Stimulated activated CD8-positive, alpha-beta memory T cell treated with anti-CD3 and anti-CD28 coated beads, Interleukin-15, amount 100 ng/mL, for 1 hour (primary cell): ENCODE results near the gene TNPO2.
A peak's percentile ranks its signal among the peaks of the same experiment; 100 is the strongest.
"Not testable (repeated sequence)": the region's sequence is repeated elsewhere in the genome, so short reads cannot be mapped to it uniquely, and the experiment has no call there.

Experiments used
- DNase-seq: peaks from one replicate; pipeline ENCODE4 v3.0.0-alpha.2; 2020; ENCODE audit warnings: low read depth

Gene TNPO2

DNA sequence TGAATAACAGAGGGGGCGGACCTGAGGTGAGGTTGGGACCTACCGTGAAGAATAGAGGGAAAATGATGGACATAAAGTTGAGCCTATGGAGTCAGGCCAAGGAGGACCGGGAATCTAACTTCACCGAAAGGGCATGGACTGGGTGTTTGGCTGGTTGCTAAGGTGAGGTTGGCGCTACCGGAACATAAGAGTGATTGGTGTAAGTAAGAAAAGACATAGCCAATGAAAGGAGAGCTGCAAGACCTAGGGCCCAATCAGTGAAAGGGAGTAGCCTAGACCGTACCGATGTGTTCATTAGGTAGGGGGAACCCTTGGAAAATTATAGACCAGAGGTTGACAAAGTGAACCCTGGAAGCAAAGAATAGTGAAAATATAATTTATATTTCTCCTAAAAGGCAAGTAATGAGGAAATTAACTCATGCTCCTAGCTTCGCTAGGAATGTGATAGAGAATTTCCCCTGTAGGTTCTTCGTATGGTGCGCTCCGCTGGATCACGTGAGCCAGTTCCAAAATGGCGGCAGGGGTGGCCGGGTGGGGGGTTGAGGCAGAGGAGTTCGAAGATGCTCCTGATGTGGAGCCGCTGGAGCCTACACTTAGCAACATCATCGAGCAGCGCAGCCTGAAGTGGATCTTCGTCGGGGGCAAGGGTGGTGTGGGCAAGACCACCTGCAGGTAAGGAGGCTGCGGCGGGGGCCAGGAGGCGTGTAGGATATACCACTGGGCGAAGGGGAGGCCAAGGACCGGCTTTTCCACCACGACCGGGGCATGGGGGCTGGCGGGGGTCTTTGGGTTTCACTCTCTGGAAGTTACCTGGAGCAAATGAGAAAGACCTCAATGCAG lies 13.5 kb upstream of the TNPO2 start, which contains the start of gene GET3:
TSS of gene GET3 (plus strand) at position 503 of the 840 bp plus-strand sequence. CDS start at position 512, 9 bp downstream.
- peak; percentile 67 for DNase-seq

DNA sequence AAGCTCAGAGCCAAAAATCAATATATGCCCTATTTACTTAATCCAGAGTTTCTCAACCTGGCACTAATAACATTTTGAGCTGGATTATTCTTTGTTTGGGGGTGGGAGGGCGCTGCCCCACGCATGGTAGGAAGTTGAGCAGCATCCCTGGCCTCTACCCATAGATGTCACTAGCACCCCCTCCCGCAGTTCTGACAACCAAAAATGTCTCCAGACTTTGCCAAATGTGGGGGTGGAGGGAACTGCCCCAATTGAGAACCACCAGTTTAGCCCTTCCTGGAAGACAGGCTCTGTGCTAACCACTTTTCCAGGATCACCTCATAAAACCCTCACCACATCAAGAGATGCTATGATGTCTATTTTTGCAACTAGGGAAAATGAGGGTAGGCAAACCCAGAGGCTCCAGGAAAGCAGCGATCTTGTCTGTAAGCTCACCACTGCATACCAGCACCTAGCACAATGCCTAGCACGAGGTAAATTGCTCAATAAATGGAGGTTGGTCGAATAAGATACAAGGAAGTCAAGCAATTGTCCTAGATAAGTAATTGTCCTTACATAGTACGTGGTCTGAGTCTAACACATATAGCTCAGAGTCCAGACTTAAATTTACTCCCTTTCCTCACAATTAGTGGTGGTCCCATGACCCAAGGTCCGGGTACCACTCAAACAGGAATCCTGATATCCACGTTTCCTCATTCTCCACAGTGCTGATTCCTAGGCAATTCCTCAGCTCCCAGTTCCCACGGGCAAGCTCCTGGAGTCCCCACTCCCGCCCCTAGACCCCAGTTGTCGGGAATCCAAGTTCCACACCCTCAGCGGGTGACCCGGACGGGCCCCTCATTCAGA lies 9.9 kb upstream of the TNPO2 start:
- DNase-seq, result no peak

DNA sequence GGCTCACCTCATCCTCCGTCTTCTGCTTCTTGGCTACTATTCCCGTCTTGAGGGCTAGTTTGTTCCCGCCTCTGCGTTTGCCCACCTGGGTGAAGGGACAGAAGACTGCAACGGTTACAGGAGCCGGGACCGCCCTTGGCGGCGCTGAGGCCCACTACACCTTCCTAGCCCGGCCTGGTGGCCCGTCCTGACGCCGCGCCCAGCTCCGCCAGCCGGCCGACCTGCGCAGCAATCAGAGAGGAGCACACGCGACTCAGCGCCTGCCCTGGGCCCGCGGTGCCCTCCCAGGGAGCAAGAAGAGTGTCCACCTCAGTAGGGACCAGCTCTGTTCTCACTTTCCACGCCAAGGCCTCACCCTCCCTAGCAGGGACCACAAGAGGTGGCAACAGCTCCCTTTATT lies 7.6 kb upstream of the TNPO2 start:
- DNase-seq, result no peak

DNA sequence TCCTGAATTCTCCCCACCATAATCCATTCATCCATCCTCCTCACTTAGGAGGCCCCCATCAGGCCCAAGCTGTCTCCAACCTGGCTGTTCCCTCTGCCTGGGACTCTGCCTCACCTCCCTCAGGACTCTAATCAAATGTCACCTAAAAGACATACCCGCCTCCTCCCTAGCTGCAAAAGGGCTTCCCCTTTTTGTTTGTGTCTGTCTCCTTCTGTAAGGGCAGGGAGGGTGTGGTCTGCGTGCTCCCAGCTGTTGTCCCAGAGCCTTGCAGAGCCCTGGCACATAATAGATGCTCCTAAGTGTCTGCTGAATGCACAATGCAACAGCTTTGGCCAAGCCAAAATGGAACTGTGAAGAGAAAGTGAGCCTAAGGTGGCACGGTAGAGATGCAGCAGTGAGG lies 6.3 kb upstream of the TNPO2 start:
- DNase-seq, result no peak

DNA sequence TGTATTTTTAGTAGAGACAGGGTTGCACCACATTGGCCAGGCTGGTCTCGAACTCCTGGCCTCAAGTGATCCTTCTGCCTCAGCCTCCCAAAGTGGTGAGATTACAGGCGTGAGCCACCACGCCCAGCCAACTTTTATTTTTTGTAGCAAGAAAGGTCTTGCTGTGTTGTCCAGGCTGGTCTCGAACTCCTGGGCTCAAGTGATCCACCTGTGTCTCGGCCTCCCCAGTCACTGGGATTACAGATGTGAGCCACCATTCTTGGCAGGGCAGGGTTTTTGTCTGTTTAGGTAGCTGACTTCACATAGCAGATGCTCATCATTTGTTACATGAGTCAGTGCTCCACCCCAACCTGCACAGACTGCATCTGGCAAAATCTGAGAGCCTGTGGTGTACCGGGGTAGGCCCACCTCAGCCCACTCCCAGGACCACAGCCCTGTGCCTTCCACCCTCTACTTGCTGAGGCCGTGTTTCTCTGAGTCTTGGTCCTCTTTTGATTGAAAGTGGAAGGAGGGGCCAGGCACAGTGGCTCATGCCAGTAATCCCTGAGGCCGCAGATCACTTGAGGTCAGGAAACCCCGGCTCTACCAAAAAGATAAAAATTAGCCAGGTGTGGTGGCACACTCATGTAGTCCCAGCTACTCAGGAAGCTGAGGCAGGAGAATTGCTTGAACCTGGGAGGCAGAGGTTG lies 4.2 kb upstream of the TNPO2 start:
- no peak for DNase-seq

DNA sequence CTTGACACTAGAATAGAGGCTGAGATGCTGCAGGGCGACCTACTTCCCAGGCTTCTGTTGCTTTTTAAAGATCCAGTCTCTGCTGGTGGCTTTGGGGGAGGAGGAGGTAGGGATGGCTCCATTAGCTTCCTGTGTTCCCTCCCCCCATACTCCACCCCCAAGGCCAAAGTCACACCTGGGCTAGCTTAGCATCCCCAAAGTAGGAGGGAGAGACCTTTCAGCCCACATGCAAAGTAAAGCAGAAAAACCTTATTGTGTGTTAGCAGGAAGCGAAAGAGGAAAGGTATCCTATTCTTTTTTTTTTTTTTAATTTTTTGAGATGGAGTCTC lies 3.2 kb upstream of the TNPO2 start:
- no peak for DNase-seq

DNA sequence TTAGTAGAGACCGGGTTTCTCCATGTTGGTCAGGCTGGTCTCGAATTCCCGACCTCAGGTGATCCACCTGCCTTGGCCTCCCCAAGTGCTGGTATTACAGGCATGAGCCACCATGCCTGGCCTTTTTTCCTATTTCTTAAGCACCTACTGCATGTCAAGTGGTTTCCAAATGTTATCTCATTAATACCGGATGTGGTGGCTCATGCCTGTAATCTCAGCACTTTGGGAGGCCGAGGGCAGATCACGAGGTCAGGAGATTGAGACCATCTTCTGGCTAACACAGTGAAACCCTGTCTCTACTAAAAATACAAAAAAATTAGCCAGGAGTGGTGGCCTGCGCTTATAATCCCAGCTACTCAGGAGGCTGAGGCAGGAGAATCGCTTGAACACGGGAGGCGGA lies 1.9 kb upstream of the TNPO2 start:
- not testable (repeated sequence) for DNase-seq

DNA sequence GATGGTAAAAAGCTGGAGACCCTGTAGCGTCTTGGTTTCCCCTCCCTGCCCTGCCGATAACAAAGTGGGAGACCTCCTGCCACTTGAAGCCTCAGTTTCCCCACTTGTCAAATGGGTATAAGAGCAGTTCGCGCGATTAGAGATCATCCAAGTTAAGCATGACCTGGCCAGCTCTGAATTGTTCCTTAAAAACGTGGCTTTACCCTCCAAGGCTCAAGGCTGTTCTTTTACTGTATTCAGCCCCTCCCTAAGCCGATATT lies 421 bp downstream of the TNPO2 start:
- DNase-seq, result no peak

DNA sequence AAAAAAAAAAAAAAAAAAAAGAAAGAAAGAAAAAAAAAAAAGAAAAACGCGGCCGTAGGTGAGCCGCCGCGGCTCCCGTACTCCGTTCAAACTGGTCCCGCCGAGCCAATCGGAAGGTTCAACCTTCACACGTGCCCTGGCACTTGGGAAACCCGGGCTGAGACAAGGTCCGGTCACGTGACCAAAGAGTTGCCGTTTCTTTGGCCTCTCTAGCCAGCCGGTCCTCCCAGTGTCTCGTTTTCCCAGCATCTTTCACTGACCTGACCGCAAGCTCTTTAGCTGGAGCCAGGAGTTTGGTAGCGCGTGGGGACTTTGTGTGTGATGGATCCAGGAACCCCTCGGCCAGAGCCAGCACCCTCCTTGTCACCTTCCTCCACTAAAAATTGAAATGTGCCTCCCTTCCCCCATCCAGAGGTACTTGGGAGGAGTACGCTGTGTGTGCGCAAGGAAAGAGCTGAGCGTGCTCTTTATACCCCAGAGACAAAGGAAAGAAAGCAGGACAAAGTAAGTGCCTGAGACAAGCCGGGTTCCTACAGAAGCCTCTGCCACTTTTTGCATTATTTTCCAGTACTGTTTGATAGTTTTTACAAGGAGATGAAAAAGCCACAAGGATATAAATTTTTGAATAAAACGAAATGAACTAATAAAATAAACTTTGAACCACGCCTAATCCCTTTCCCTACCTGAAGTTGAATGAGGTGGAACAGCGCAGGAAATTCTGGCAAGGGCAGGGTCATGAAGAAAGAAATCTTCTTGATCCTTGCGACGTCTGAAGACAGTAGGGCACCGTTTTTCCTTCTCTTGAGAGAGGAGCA lies 959 bp downstream of the TNPO2 start:
- DNase-seq, result peak; percentile 90

DNA sequence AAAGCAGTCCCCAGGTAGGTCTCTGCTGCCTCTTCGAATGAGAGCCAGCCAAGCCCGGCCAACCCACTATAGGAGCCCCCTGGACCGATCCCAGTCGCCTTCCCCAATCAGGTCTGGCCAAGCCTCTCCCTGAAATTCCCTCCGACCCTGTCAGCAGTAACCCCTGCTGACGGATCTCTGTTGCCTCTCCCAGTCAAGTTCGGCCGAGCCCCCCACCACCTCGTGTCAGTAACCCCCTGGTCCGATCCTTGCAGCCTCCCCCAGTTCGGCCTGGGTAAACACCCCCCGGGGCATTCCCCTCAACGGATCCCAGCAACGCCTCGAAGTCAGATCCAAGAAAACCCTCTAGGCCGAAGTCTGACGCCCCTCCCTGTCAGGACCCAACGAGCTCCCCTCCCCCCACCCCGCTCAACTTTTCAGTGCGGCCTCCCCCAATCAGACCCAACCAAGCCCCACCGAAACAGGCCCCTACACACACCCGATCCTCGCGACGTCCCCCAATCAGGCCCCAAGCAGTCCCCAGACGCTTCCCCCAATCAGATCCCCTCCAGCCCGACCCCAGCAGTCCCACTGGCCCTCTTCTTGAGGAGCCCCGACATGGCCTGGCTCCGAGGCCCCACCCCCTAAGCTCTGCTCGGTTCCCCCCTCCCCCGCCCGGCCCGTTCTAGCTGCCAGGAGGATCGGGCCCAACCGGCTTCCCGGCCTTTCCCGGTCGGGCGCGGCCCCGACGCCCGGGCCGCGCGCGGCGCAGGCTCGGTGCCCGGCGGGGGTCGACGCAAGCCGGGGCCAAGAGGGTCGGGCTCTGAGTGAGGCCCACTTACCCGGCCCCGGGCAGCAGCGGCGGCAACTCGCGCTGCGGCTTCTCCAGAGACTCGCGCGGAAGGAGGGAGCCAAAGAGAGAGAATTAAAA lies 1.8 kb downstream of the TNPO2 start:
- no peak for DNase-seq

DNA sequence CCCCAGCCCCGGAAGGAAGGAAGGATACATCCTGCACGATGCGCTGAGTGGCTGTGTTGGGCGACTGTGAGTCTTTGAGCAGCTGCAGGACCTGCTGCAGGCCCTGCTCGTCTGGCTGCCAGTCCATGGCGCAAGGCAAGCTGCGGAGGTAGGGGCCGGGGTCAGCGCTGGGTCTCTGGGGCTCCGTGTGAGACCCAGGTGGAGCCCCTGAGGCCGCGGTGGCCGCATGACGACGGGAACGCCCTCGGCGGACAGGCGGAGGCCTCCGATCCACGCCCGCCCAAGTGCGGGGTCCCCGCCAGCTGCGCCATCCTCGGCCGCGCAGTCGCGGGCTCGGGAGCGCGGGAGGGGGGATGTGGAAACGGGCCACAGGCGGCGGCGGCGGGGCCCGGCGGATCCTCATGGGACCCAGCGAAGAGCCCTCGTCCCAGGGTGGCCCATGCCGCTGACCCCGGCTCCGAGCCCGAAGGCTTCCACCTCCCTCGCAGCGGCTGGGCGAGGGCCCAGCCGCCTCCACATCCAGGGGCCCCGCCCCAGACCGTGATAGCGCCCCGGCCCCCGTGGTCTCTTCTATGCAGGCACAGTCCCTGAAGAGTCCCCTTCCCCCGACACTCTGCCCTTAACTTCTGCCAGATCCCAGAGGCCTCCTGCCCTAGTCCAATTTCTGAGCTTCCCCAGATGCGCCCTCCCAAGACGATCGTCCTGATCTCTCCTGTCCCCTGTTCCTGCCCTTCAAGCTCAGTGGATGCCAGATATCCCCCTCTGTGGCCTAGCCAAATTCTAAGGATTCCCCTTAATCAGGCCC lies 2.7 kb downstream of the TNPO2 start:
- DNase-seq, result no peak

DNA sequence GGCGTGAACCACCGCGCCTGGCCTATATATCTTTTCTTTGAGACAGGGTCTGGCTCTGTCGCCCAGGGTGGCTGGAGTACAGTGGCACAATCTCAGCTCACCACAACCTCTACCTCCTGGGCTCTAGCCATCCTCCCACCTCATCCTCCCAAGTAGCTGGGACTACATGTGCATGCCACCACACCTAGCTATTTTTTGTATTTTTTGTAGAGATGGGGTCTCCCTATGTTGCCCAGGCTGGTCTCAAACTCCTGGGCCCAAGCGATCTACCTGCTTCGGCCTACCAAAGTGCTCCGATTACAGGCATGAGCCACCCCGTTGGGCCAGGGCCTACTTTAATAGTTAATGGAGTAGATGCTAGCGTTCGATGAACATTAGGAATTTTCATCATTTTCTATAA lies 3.4 kb downstream of the TNPO2 start:
- no peak for DNase-seq

DNA sequence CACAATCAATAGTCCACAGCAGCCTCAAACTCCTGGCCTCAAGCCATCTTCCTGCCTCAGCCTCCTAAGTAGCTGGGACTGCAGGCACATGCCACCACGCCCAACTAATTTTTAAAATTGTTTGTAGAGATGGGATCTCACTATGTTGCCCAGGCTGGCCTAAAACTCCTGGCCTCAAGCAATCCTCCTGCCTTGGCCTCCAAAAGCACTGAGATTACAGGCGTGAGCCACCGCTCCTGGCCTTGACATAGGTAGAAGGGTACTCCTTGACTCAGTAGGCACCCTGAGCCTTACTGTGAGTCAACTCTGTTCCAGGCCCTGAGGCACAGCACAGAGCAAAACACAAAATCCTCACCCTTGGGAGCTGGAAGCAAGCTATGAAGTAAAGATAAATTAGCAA lies 7.8 kb downstream of the TNPO2 start:
- no peak for DNase-seq

DNA sequence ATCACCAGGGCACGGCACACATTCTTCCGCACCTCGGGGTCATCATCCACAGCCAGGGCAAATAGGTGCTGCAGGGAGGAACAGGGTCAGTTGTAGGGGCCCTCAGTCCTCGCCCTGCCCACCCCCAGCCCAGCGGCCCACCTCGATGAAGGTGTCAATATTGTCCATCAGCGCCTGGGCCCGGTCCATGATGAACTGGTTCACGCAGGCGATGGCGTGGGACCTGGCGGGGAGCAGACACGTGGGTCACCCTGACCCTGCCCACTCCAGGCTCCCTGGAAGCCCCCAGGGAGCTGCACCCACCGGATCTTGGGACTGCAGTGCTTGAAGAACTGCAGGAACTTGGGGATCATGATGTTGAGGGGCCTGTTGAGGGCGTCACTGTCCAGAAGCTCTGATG lies 8.6 kb downstream of the TNPO2 start:
- DNase-seq, result no peak

DNA sequence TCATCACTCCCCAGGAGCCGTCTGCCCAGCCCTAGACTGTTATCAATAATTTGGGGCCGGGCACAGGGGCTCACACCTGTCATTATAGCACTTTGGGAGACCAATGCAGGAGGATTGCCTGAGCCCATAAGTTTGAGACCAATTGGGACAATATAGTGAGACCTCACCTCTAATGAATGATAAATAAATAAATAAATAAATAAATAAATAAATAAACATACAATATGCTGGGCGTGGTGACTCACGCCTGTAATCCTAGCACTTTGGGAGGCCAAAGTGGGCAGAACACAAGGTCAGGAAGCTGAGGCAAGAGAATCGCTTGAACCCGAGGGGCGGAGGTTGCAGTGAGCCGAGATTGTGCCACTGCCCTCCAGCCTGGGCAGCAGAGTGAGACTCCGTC lies 10.4 kb downstream of the TNPO2 start:
- DNase-seq, result not testable (repeated sequence)

DNA sequence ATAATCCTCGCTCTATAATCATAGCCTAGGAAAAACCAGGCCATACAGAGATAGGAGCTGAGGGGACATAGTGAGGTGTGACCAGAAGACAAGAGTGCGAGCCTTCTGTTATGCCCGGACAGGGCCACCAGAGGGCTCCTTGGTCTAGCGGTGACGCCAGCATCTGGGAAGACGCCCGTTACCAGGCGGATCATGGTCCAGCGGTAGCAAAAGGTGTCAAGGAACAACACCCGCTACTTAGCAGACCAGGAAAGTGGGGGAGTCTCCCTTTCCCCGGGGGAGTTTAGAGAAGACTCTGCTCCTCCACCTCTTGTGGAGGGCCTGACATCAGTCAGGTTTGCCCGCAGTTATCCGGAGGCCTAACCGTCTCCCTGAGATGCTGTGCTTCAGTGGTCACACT lies 11.7 kb downstream of the TNPO2 start:
- not testable (repeated sequence) for DNase-seq

DNA sequence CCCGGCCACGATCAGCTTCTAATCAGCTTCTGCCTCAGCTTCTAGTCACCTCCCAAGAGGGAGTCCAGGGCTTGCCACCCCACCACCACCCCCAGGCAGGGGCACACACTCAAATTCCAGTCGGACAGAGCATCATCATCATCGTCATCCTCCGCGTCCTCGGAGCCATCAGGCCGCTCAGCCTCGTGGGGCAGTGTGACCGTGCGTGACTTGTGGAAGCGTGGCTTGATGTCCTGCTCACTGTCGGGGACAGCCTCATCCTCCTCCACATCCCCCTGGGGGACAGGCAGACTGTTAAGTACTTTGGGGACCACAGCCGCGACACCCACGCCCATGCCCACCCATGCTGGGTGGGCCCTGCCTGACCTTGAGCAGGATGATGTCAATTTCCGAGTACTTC lies 12.5 kb downstream of the TNPO2 start:
- DNase-seq, result no peak

DNA sequence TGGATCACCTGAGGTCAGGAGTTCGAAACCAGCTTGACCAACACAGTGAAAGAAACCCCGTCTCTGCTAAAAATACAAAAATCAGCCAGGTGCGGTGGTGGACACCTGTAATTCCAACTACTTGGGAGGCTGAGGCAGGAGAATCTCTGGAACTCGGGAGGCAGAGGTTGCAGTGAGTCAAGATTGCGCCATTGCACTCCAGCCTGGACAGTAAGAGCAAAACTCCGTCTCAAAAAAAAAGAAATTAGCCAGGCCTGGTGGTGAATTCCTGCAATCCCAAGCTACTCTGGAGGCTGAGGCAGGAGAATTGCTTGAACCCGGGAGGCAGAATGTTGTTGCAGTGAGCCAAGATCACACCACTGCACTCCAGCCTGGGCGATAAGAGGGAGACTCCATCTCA lies 15.1 kb downstream of the TNPO2 start:
- no peak for DNase-seq

DNA sequence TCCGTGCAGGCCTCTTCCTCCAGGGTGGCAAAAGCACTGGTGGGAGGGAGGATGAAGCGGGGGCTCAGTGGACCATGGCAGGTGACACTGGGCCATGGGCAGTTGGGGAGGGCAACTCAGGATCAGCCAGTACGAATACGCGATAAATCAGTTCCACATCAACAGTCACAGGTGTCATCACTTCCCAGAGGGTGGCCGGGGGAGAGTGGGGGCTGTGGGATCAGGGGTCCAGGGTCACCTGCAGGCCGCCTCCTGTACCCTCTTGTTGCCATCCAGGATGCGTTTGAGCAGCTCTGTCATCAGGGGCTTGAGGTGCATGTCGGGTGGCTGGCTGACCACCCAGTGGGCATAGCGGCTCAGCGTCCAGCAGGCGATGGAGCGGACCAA lies 17.4 kb downstream of the TNPO2 start:
- no peak for DNase-seq

DNA sequence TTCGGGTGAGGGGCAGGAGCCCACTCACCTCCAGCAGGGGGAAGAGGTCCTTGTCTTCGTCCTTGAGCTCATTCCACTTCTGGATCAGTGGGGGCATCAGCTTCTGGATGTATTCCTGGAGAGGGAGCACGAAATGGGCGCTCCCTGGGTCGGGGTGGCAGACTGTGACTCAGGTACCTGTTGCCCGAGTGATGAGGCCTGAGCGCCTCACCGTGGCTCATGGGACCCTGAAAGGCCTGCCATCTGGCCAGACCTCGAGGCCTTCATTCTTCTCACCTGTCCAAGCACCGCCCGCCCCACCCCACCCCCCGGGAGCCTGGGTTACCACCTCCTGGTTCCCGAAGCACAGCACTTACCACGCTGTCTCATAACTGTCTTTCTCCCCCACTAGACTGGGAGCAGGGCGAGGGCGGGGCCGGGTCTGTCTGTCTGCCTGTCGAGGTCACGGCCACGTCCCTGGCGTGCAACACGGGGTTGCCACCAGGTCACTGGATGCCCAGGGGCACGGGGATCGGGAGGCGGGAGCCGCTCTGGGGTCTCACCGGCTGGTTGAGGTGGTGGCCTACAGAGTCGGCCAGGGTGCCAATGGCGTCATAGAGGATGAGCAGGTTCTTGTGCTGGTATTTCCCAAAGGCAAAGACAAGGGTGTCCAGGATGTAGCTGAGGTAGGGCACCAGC lies 17.9 kb downstream of the TNPO2 start:
- no peak for DNase-seq
